ENCODE data around the gene SHANK3. TPM values are rescaled to one million over a fixed set of nuclear protein-coding genes. Genes with fewer than 3 reads are reported as not detected.

The SHANK3 gene
- total RNA-seq, 4 donors from 2014 or later, result 2.8 to 36.3 (median 10.8) TPM

GRCh38 chr22:50708996-50709395, 36.4 kb downstream of the SHANK3 start:
- Histone ChIP-seq H3K4me3 (no peak overlapping the region), H3K36me3 (no peaks in the 10 kb centered on the region), H3K27me3 (no peaks in the 10 kb centered on the region), H3K27ac (no peak overlapping the region), H3K9me3 (no peaks in the 10 kb centered on the region), H3K4me1 (no peaks in the 10 kb centered on the region)
- TF ChIP-seq CTCF (IDR thresholded peaks at IDR 0.05), result no peak
- no peak for TF ChIP-seq POLR2A (IDR thresholded peaks at IDR 0.05)
- DNase-seq, result no peak

- H3K4me1 ChIP-seq, result no peaks in the 10 kb centered on the region
- no peaks in the 10 kb centered on the region for H3K27me3 ChIP-seq
- no peaks in the 10 kb centered on the region for H3K36me3 ChIP-seq
- H3K4me3 ChIP-seq, result no peak overlapping the region
- no peak for DNase-seq
- no peaks in the 10 kb centered on the region for H3K9me3 ChIP-seq
- no peak overlapping the region for H3K27ac ChIP-seq
- TF ChIP-seq POLR2A (IDR thresholded peaks at IDR 0.05) (no peak), CTCF (IDR thresholded peaks at IDR 0.05) (no peak)
Observed at GRCh38 chr22:50710221-50710620, 37.6 kb downstream of the SHANK3 start.

- TF ChIP-seq CTCF (IDR thresholded peaks at IDR 0.05) (no peak), POLR2A (IDR thresholded peaks at IDR 0.05) (no peak)
- DNase-seq, result no peak
- no peak overlapping the region for H3K4me3 ChIP-seq
Observed at GRCh38 chr22:50710886-50711285, 38.3 kb downstream of the SHANK3 start.

GRCh38 chr22:50711446-50712340, 39.1 kb downstream of the SHANK3 start:
- H3K9me3 ChIP-seq, result no peaks in the 10 kb centered on the region
- no peaks in the 10 kb centered on the region for H3K36me3 ChIP-seq
- no peak for DNase-seq
- no peaks in the 10 kb centered on the region for H3K4me1 ChIP-seq
- TF ChIP-seq POLR2A (IDR thresholded peaks at IDR 0.05) (no peak), CTCF (IDR thresholded peaks at IDR 0.05) (no peak)
- H3K27me3 ChIP-seq, result no peaks in the 10 kb centered on the region
- H3K4me3 ChIP-seq, result no peak overlapping the region
- H3K27ac ChIP-seq, result no peak overlapping the region

More at GRCh38 chr22:50710886-50711285, 38.3 kb downstream of the SHANK3 start:
- H3K36me3 ChIP-seq, result no peaks in the 10 kb centered on the region
- no peaks in the 10 kb centered on the region for H3K27me3 ChIP-seq
- no peaks in the 10 kb centered on the region for H3K9me3 ChIP-seq
- H3K4me1 ChIP-seq, result no peaks in the 10 kb centered on the region
- no peak overlapping the region for H3K27ac ChIP-seq

GRCh38 chr22:50712341-50713007, 39.9 kb downstream of the SHANK3 start:
- no peak for DNase-seq
- TF ChIP-seq CTCF (IDR thresholded peaks at IDR 0.05), result no peak
- TF ChIP-seq POLR2A (IDR thresholded peaks at IDR 0.05), result no peak
- Histone ChIP-seq H3K27me3 (no peaks in the 10 kb centered on the region), H3K36me3 (no peaks in the 10 kb centered on the region), H3K9me3 (no peaks in the 10 kb centered on the region), H3K27ac (no peak overlapping the region), H3K4me1 (no peaks in the 10 kb centered on the region), H3K4me3 (no peak overlapping the region)
